ENCODE measurements around the gene TSPEAR.
A peak's percentile ranks its signal among the peaks of the same experiment; 100 is the strongest.

Gene TSPEAR

DNA sequence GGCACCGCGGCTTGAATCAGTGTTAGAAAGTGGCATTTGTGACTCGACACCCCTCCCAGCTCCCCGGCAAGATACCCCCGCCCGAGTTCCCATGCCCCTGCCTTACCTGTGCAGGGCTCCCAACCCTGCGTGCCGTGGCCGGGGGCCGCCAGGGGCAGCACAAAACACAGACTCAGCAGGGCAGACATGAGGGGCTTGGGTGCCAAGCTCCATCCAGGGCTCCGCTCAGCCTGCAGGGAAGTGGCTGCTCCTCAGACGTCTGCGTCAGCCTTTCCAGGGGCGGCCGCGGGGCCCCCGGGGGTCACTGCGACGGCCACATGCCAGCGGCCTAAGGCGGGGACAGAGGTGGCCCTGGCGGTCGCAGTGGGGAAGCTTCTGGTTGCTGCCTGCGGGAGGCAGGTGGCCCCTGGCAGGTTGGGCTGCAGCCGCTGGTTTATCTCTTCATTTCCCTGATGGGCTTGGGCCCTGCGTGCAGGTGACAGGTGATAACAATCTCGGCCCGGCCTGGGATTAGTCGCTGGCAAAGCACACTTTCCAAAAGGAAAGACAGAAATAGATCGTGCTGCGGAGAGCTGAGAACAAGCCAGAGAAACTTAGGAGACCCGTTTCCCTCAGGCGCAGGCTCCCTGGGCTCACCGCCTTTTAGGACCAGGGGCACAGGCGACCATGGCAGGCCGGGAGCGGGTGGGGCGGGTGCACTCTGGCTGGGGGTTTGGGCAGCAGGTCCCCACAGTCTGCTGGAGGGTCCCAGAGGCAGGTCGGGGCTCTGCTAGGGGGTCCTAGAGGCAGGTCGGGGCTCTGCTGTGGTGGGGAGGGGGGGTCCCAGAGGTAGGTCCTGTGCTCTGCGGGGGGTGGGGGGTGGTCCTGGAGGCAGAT lies at the start of gene TSPEAR:
Gene TSPEAR (minus strand): TSS at position 246 of the 876 bp plus-strand sequence. CDS start 58 bp downstream, at position 188.
- DNase-seq: no peak

DNA sequence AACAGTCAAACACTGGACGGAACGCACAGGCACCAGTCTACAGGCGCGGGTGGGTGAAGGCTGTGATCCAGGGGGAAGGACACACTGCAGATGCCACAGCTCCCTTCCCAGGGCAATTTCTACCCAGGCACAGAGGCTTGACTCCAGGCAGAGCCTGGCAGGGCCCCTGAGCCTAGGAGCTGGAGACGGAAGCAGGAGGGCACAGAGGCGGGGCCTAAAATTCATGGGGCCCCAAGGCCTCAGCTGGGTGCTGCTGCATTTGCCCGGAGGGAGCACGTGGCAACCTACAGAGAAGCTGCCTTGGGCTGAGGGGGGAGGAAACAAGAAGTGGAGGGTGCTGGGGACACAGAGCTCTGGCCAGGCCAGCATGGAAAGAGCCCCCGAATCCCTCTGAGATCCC lies 49.0 kb upstream of the TSPEAR start:
- no peak for DNase-seq

DNA sequence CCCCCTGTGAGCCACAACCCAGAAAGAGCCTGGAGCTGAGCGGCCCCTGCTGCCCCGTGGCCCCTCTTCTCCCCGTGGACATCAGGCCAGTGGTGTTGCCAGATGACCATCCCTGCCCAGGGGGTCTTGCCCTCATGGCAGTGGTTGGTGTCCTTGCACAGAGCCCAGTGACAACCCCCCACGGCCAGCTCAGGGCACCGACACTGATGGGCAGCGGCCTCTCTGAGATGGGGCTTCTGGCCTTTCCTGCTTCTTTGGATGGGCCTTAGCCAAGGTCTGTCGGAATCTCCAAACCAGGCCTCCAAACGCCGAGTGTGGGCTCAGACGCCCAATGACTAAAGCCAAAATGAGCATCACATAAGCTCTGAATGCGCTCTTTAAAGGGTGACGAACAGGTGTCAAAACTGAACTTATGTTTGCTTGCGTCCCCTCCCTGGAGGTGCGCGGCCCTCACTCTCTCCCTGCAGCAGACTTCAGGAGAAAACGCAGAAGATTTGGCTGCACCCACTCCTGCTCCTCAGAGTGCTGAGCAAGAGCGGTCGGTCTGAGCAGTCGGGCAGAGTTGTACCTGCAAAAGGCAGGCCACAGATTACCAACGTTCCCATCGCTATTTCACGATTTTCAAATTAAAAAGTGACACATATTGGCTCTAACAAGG lies 48.4 kb upstream of the TSPEAR start:
- no peak for DNase-seq

DNA sequence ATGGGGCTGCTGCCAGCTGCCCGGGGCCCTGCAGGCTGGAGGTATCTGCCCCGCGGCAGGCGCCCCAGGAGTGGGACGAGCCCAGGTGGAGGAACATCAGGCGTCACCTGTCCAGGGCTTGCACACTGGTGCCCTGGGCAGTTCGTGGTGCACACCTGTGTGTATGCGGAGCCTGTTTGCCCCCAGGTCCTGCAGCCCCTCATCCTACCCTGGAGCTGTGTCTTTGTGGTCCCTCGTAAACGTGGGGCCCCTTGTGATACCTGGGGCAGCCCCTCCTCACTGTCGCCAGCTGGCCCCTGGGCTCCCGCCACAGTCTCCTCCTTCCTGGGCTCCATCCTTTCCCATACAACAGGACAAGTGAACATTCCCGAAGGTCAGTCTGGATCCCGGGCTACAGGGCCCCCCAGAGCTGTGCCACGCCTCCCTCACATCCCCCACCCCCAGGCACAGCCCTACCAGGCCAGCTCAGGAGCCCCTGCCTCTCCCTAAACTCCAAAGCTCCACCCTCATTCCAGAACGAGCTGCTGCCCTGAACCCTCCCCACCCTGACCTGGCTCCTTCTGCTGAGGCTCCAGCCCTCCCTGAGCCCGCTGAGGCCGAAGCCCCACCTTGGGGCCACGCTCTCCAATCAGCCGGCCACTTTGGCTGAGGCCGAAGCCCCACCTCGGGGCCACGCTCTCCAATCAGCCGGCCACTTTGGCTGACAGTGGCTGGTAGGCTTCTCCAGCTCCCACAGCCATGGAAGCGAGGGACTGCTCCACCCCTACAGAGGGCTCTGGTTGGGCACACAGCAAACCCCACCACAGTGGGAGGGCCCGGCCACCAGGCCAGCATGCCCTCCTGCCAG lies 47.6 kb upstream of the TSPEAR start:
- DNase-seq: no peak

DNA sequence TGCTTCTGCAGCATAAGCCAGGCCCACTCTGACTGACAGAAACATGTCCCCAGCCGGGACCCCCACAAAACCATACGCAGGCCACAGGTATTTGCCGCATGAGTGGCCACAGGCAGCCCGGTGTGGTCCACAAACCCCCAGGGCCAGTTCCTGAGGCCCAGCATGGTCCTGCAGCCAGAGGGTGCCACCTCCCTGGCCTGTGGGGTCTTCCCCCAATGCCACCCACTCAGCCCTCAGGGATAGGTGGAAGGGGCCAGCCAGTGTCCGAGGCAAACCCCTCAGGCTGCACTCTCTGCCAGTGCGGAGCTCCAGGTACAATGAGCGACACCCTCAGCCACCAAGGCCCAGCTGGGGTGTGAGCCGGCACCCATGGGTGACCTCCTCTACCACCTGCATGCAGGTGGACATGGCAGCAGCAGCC lies 46.8 kb upstream of the TSPEAR start:
- no peak for DNase-seq

DNA sequence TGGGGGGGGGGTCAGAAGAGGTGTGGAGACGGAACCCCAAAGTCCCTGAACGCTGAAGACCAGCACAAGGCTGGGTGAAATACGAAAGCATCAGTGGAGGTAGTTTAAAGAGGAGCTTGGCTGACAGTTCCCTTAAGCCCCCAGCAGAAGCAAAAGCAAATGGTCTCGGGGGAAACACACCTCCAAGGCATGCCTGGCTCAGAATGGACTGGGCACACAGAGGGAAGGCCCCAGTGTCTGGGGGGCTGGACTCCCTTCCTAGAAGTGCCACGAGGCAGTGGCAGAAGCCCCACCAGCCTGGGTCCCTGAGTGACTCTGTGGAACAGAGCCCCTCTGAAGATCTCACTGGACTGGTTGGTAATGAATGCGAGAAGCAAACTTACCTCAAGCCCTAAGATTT lies 46.4 kb upstream of the TSPEAR start:
- DNase-seq: no peak

DNA sequence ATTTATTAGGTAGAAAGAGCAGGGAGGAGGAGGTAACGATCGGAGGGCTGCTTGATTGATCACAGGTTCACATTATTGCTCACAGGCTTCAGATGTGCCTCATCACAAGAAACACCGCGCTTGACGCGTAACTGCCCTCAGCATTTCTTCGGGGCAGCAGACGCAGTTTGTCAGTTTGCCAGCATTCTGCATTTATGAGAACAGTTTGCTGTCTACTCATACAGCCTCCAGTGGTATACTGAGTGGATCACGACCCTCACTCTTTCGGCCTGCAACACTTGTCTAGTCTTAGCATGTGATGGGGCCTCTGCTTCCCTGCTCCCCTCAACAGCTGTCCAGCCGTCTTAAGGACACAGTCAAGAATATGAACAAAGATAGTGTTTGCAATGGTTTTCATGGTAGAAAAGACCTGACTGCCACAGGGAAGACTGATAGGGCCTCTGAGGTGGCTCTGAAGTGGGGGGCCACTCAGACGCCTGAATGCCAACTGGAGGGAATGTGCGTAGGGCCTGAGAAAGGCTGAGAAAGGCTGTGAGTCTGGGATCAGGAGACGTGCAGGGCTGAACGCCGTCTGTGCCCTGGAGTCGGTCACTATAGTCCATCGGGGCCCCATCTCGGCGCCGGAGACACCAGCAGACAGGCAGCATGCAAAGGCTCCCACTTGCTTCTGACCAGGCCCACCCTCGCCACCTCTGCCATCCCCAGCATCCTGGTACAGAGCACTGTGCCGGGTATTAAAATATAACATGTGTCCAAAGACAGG lies 45.2 kb upstream of the TSPEAR start:
- no peak for DNase-seq

DNA sequence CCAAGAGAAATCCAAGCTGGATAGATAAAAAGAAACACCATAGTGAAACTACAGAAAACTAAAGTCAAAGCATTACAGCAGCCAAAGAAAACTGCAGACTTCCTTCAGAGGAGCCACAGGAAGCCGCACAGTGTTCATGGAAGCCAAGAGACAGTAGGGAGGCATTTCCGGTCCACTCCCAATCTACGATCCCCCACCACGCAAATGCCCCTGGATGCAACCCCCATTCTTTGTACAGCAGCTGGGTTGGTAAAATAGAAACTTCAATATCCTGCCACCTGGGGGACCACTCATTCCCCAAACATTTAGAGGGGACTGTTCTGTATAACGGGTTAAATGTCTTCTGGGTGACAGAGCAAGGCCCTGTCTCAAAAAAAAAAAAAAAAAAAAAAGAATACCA lies 43.9 kb upstream of the TSPEAR start:
- DNase-seq: no peak

DNA sequence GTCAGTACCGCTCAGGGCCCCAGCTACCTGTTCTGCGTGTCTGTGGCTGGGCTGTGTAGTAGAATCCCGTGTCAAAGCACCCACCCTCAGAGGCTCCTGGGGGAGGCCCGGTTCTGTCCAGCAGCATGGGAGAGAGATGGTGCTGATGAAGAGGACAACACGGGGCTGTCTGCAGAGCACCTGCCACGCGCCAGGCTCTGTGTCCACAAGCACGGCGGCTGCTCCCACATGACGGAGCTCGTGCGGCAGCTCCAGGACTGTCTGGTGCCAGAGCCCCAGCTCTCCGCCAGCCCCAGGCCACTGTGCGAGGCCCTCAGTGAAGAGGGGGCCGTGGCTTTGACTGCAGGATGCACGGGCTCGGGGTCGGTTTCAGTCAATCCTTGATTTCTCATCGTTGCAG lies 42.0 kb upstream of the TSPEAR start:
- DNase-seq: no peak

DNA sequence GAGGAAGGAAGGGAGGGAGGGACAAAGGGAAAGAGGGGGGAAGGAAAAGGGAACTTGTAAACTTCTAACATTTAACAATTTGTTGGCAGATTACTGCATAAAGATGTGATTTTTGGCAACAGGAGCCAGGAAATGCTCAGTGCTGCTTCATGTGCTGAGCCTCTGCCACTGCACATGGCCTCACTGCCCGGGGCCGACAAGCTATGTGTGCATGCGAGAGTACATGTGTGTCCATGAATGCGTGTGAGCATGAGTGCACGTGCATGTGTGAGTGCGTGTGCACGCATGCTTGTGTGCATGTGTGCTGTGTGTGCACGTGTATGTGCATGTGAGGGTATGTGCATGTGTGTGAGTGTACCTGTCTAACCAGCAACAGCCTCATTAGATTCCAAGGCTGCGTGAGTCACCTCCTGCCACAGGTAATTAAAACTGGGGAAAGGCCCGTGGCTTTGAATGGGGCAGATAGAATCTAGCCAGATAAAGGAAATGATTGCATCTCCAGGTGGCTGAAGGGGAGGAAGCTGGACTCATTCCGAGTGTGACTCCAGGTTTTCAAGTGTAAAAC lies 41.4 kb upstream of the TSPEAR start:
- DNase-seq: no peak

DNA sequence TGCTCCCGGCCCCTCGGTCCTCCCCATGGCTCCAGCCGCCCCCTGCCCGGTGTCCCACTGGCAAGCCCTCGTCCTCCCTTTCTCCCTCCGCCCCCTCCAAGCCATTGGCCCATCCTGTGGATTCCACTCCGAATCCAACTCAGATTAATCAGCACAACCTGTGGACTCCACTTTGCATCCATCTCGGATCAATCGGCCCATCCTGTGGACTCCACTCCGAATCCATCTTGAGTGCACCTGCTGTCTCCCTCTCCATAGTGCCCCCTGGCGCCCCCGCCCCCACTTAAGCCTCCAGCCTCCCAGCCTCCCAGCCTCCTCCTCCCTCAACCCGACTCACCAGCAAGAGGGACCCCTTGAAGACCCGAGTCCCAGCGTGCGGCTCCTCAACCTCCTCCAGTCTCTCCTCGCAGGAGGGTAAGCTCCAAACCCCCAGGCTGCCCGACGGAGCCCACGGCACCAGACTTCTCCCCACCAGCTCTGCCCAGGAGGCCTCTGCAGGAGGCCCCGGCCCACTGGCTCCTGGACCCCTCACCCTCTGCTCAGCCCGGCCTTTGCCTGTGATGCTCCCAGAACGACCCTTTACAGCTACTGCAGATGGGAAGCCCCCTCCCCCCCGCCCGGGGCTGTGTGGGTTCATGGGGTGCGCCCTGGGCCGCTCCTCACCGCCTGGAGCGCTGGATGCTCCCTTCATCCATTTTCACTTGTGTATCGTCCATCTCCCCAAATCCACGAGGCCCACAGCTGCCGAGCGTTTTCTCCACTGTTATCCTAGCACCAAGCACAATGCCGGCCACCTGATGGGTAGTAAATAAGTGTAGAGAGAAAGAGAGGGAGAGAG lies 40.6 kb upstream of the TSPEAR start:
- DNase-seq: no peak

DNA sequence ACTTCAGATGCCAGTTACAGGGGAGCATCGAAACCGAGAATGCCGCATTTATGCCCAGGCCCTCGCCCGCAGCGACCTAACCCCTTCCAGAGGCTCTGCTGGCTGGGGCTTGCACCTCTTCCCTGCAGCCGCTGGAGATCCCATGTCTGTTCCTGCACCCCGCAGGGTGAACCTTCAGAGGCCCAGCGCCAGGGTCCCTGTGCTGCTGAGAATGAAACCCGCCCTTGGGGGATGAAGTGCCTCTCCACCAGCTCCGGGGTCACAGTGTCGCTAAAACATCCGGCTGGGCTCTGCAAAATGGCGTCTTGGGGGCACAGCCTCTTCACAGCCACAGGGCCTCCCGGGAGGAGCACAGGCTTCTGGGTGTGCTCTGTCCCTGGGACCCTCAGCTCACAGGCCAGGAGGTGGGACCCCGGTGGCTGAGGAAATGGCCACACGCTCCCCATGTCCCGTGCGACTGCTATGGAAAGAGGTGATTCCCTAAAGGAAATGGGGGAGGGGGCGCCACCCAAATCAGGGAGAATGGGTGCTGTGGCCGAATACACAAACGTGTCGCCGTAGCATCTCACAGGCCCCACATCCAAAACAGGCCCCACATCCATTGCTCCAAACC lies 39.9 kb upstream of the TSPEAR start:
- no peak for DNase-seq

DNA sequence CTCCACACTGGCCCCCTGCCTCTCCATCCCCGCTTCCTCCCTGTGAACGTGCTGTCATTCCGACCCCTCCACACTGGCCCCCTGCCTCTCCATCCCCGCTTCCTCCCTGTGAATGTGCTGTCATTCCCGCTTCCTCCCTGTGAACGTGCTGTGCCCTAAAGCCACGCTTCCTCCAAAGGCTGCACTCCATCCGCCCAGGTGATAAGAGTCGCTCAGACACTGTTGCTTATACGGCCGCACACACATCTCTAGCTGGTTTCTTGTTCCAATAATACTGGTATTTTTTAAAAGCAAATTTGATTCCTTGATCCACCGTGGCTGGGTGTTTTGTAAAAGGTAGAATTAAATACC lies 39.3 kb upstream of the TSPEAR start:
- DNase-seq: no peak

DNA sequence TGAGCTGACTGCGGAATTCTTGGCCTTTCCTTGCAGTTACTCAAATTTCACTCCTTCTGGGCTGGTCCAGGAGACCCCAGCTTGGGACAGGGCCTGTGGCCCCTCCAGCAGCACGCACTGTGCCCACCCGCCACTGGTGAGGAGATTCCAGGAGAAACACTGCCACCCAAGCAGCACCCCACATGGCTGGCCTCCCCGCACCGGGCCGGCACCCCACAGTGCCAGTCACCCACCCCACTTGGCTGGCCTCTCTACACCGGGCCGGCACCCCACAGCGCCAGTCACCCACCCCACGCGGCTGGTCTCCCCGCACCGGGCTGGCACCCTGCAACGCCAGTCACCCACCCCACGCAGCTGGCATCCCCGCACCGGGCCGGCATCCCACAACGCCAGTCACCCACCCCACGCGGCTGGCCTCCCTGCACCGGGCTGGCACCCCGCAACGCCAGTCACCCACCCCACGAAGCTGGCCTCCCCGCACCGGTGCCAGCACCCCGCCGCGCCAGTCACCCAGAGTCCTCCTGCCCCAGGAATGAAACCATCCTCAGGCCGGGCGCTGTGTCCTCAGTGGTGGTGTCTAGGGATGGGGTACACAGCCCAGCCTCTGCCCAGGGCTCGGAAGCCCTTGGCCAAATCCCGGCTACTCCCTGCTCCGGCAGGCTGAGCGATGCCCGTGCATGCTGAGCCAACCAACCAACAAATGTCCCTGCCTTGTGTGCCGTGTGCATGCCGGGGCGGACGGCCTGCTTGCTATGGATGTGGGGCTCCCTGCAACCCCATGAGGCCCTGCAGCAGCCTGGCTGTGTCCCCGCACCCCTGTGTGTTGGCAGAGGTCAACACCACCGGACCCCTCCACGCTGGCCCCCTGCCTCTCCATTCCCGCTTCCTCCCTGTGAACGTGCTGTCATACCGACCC lies 38.6 kb upstream of the TSPEAR start:
- DNase-seq: no peak

DNA sequence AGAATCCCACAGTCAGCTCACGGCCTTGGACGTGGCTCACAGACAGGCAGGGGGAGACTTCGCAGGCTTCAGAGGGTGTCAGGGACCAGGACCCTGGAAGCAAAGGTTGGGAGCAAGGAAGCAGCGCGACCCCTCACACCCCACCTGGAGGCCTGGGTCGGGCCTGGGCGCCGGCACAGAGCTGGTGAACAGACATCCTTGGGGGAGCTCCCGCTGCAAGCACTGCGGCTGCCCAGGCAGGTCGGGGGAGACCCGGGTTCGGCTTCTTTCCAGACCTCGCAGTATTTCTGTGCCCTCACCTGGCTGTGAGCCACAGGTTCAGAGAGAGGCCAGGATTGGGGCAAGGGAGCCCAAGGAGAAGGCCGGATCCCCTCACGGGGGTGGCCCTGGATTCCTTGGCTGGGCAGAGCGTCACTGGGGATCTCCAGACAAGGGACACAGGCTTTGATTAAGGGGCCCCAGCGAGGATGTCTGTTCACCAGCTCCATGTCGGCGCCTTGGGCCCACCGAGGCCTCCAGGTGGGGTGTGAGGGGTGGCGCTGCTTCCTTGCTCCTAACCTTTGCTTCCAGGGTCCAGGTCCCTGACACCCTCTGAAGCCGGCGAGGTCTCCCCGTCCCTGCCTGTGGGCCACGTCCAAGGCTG lies 37.9 kb upstream of the TSPEAR start:
- DNase-seq: no peak

DNA sequence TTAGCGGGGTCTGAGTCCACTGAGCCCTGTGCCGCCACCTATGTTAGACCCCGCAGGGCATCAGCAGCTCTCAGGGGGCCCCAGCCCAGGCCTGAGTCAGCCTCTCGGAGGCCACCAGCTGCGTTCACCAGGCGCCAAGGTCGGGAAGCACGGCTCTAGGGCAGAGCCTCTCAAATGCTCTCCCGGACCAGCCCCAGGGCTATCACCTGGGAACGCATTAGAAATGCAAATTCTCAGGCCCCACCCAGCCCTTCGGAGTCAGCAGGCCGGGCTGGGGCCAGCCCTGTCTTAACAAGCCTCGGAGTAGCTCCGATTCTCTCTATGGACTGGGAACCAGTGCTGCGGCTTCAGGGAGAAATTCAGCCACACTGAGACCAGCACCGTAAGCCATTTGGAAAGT lies 37.2 kb upstream of the TSPEAR start:
- DNase-seq: no peak

DNA sequence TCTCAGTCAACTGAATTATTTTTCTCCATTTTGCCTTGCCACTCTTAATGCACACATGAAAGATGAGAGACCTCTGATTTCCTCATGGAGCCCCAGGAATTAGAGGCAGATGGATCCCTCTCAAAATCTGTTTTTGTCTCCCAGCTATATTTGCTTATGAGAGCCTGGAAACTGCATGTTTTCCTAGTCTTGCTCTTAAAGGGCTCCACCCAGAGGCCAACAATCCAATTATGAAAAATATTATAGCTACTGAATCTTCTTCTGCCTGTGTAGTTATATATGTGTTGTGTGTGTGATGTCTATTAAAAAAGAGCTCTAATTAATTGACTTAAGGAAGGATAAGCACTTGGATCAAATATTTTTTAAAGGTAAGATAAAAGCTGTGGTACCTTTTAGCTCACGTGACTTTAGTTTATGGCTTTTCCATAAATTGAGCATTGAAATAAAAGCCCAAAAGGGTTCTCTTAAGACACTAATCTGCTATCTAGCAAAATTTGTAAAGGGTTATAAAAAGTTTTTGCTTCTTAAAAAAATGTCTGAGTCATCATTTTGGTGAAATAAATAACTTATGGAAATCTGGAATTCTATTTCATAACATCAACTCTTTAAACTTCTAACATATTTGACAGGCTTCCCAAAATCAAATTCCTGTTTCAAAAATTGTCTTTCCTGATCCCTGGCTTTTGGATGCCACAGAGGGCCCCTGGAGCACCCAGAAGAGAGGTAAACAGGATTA lies 31.2 kb upstream of the TSPEAR start:
- peak in 2 of 6 experiments; percentile 33 to 52 for DNase-seq

DNA sequence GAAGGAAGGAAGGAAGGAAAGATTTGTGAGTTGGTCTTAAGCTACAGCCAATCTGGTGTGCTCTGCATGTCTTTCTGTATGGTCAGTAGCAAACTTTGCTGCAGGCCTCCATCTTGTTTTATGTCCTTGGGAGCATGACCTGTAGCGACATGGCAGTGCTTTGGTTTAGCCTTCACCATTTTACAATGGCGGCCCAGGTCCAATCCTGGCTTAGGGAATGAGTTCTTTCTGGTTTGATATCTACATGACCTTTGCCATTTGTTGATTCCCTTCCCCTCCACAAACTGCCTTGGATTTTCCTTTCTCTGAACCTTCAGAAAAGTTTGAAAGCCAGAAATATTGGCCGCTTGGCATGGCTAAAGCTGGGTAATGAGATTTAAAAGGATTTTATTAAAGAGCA lies 30.5 kb upstream of the TSPEAR start:
- DNase-seq: no peak

DNA sequence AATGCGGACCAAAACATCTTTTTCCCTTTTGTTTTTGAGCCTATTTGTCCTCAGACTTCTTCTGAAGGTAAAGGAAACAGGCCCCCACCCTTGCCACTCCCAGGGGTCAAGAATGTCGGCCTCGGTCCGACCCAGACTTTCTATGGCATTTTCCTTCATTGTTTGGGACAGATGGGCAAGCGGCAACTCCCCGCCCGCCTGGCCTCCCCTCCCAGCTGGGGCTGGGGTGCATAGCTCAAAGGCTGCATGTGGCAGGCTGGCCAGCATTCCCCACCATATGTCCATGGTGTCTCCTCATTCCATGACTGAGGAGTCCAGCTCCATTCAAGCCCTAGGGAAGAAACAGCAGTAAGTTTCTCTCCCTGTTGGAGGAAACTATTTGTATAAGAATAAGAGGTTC lies 29.4 kb upstream of the TSPEAR start:
- no peak for DNase-seq
